Adrenal gland (tissue), 12 donors: ENCODE data around the gene CPXM1. TPM values are rescaled to one million over a fixed set of nuclear protein-coding genes. Genes with fewer than 3 reads are reported as not detected.

ENCODE experiments used
- DNase-seq, 7 donors: peaks; one replicate each; pipeline ENCODE4 v3.0.0-alpha.2; 2019 to 2020
- H3K27ac ChIP-seq, 5 donors: fragments of 200-600 bp; sonication (generic) in 4 of 5; 1 replicate in 3 of 5; 2 replicates in 2 of 5; pipeline versions ENCODE4 v1.5.1 to v1.8.0; 2016 to 2020; ENCODE audit warnings: mild to moderate bottlenecking in 1 of 5
- H3K27me3 ChIP-seq: fragments of 200-600 bp; 2 replicates; pipeline ENCODE4 v1.8.0; 2021
- H3K36me3 ChIP-seq, 2 donors: fragments of 200-600 bp; replicated peaks in 1 of 2; 1 replicate in 1 of 2; 2 replicates in 1 of 2; pipeline versions ENCODE4 v1.5.1 to v1.8.0; 2018 to 2022
- H3K4me1 ChIP-seq, 2 donors: fragments of 200-600 bp; replicated peaks in 1 of 2; 1 replicate in 1 of 2; 2 replicates in 1 of 2; pipeline versions ENCODE4 v1.5.1 to v1.8.0; 2018 to 2021
- H3K4me3 ChIP-seq, 4 donors: fragments of 200-600 bp; sonication (generic) in 3 of 4; one replicate each; pipeline ENCODE4 v1.5.1; 2016 to 2018
- H3K9me3 ChIP-seq, 3 donors: fragments of 200-600 bp; sonication (generic) in 1 of 3; replicated peaks in 1 of 3; 1 replicate in 2 of 3; 2 replicates in 1 of 3; pipeline versions ENCODE4 v1.5.1 to v1.8.0; 2016 to 2021
- CTCF ChIP-seq, 6 experiments: fragments of 450-650 bp in 4 of 6; fragments of 200-600 bp in 2 of 6; sonication (generic) in 1 of 6; IDR thresholded peaks; 1 replicate in 5 of 6; 2 replicates in 1 of 6; pipeline versions ENCODE4 v1.5.1 to v1.8.0; 2016 to 2021; ENCODE audit warnings: antibody characterized with exemption in 6 of 6, mild to moderate bottlenecking in 2 of 6, moderate library complexity in 1 of 6
- POLR2A ChIP-seq, 2 donors: fragments of 450-650 bp; IDR thresholded peaks; one replicate each; pipeline ENCODE4 v1.6.1; 2017; ENCODE audit warnings: antibody characterized with exemption in 2 of 2, mild to moderate bottlenecking in 2 of 2, moderate library complexity in 1 of 2
- WGBS, 4 donors: extraction: QIAGEN DNeasy Blood & Tissue Kit in 2 of 4; methylation state at CpG; one replicate each; pipeline versions ENCODE4 v1.1.5 to v1.1.7; 2013 to 2017; 5-methylcytosine and 5-hydroxymethylcytosine counted together
- intact Hi-C, 2 donors: fragments of 100-400 bp; cut with DNase I; formaldehyde crosslinking; loops; one replicate each; pipeline versions ENCODE4 v1.14.1 to v1.15.0; 2022 to 2023
- polyA plus RNA-seq, 3 donors: library from polyadenylated mRNA; stranded (reverse); fragments of 200-250 nt in 2 of 3; fragments of 350-450 nt in 1 of 3; fragmentation: Illumina TruSeq in 1 of 3; extraction: RNeasy Lipid Tissue Mini Kit (QIAGEN cat#74804) in 1 of 3; gene quantifications; one replicate each; pipeline ENCODE4 v1.2.3, GENCODE V29; 2013 to 2014
- total RNA-seq, 9 donors: library from RNA; depleted of rRNA in 4 of 9; stranded (reverse); fragments of >200 nt in 4 of 9; fragments of 120-200 nt in 1 of 9; fragmentation: NEBNext Ultra II Directional in 1 of 9; extraction: Animal tissue kit (Norgen Biotek cat#: 25700) in 1 of 9; gene quantifications; one replicate each; pipeline versions ENCODE4 v1.1.0 to v1.2.4, GENCODE V29; 2013 to 2023
- donor health status: healthy with polysubstance abuse.
- donor health status: Bipolar disorder and iron deficiency.
- donor health status: DM: yes; HTN: yes; CAD: no.
- donor health status: DM: no; HTN: no; CAD: no.
- donor health status: DM: no; HTN: no; CAD: no.
- donor health status: DM: yes; HTN: yes; CAD: no.

The CPXM1 gene
- total and polyA plus RNA-seq, 12 donors = 2.5 to 21.8 (median 11.2) TPM

- peaks cover 0 to 4% of the 10 kb centered on the region in 2 donors for H3K4me1 ChIP-seq
Measured at GRCh38 chr20:2816030-2816582, 15.7 kb upstream of the CPXM1 start, which contains the start of gene TMEM239. TMEM239 (plus strand) TSS chr20:2816364; CDS start chr20:2816555, 191 bp downstream.

GRCh38 chr20:2815242-2815900, 14.9 kb upstream of the CPXM1 start:
- Histone ChIP-seq H3K27ac (peak overlapping the region in 2 of 5 donors; percentile 44 to 75), H3K36me3 (no peaks in the 10 kb centered on the region), H3K27me3 (peaks cover 7% of the 10 kb centered on the region), H3K9me3 (no peaks in the 10 kb centered on the region), H3K4me3 (no peak overlapping the region), H3K4me1 (peaks cover 0 to 4% of the 10 kb centered on the region in 2 donors)
- 83 to 96% (median 85%) methylated on average over 2 to 8 of the region's 8 CpGs for WGBS, 4 donors
- intact Hi-C loops = no loop called here
- TF ChIP-seq POLR2A (IDR thresholded peaks at IDR 0.05) (no peak), CTCF (IDR thresholded peaks at IDR 0.05) (no peak)
- DNase-seq = peak in 1 of 7 donors; percentile 12

More at GRCh38 chr20:2816030-2816582, 15.7 kb upstream of the CPXM1 start, which contains the start of gene TMEM239:
- H3K36me3 ChIP-seq = no peaks in the 10 kb centered on the region
- 76 to 81% (median 78%) methylated on average over 5 to 10 of the region's 10 CpGs for WGBS, 4 donors
- peaks cover 13% of the 10 kb centered on the region for H3K27me3 ChIP-seq
- intact Hi-C loops = no loop called here
- no peak within 1 kb of the TSS for H3K4me3 ChIP-seq
- peak within 1 kb of the TSS in 2 of 5 donors; percentile 44 to 75 for H3K27ac ChIP-seq
- no peak for TF ChIP-seq CTCF (IDR thresholded peaks at IDR 0.05)
- no peak for TF ChIP-seq POLR2A (IDR thresholded peaks at IDR 0.05)
- no peaks in the 10 kb centered on the region for H3K9me3 ChIP-seq
- DNase-seq = peak in 2 of 7 donors; percentile 13 to 20

GRCh38 chr20:2814587-2815051, 14.2 kb upstream of the CPXM1 start, which contains the start of gene C20orf141:
C20orf141 (plus strand) TSS chr20:2814987; CDS start chr20:2815185, 198 bp downstream.
- H3K27ac ChIP-seq = peak within 1 kb of the TSS in 2 of 5 donors; percentile 44 to 75

More at GRCh38 chr20:2814587-2815051, 14.2 kb upstream of the CPXM1 start, which contains the start of gene C20orf141:
- DNase-seq = peak in 6 of 7 donors; percentile 43 to 77 (median 60)
- intact Hi-C loops = no loop called here
- Histone ChIP-seq H3K9me3 (no peaks in the 10 kb centered on the region), H3K36me3 (no peaks in the 10 kb centered on the region), H3K4me1 (peaks cover 0 to 4% of the 10 kb centered on the region in 2 donors), H3K4me3 (no peak within 1 kb of the TSS), H3K27me3 (no peaks in the 10 kb centered on the region)
- WGBS, 4 donors = 39 to 57% (median 42%) methylated on average over 2 to 5 of the region's 5 CpGs
- no peak for TF ChIP-seq POLR2A (IDR thresholded peaks at IDR 0.05)
- TF ChIP-seq CTCF (IDR thresholded peaks at IDR 0.05) = no peak
